ENCODE measurements around the gene ANGPTL4.
"Not testable (repeated sequence)": the region's sequence is repeated elsewhere in the genome, so short reads cannot be mapped to it uniquely, and the experiment has no call there.

ANGPTL4 gene

GRCh38 chr19:8377598-8377997 lies 13.6 kb downstream of the ANGPTL4 start:
- TF ChIP-seq CTCF (IDR thresholded peaks at IDR 0.05; ENCODE audit: extremely low read depth, insufficient read depth, missing control alignments) = no peak
- DNase-seq (ENCODE audit: low spot score) = no peak
- in situ Hi-C loops (cut with MboI; ENCODE audit: low pct_unique_long_range_greater_than_20kb, low sequenced_read_pairs, unreplicated experiment) = no loop called here

GRCh38 chr19:8379156-8379891 lies 15.4 kb downstream of the ANGPTL4 start:
- DNase-seq (ENCODE audit: low spot score) = not testable (repeated sequence)

GRCh38 chr19:8384569-8384968 lies 20.6 kb downstream of the ANGPTL4 start:
- DNase-seq (ENCODE audit: low spot score); in situ Hi-C loops (cut with MboI; ENCODE audit: low pct_unique_long_range_greater_than_20kb, low sequenced_read_pairs, unreplicated experiment): not testable (repeated sequence)

More at GRCh38 chr19:8379156-8379891, 15.4 kb downstream of the ANGPTL4 start:
- in situ Hi-C loops (cut with MboI; ENCODE audit: low pct_unique_long_range_greater_than_20kb, low sequenced_read_pairs, unreplicated experiment) = not testable (repeated sequence)

- in situ Hi-C loops (cut with MboI; ENCODE audit: low pct_unique_long_range_greater_than_20kb, low sequenced_read_pairs, unreplicated experiment); DNase-seq (ENCODE audit: low spot score): not testable (repeated sequence)
Measured at GRCh38 chr19:8385103-8385502, 21.1 kb downstream of the ANGPTL4 start.

- in situ Hi-C loops (cut with MboI; ENCODE audit: low pct_unique_long_range_greater_than_20kb, low sequenced_read_pairs, unreplicated experiment); DNase-seq (ENCODE audit: low spot score): not testable (repeated sequence)
Measured at GRCh38 chr19:8385566-8385965, 21.6 kb downstream of the ANGPTL4 start.

GRCh38 chr19:8386419-8386818 lies 22.5 kb downstream of the ANGPTL4 start:
- in situ Hi-C loops (cut with MboI; ENCODE audit: low pct_unique_long_range_greater_than_20kb, low sequenced_read_pairs, unreplicated experiment); DNase-seq (ENCODE audit: low spot score): not testable (repeated sequence)

- no peak for DNase-seq (ENCODE audit: low spot score)
- TF ChIP-seq CTCF (IDR thresholded peaks at IDR 0.05; ENCODE audit: extremely low read depth, insufficient read depth, missing control alignments) = no peak
- in situ Hi-C loops (cut with MboI; ENCODE audit: low pct_unique_long_range_greater_than_20kb, low sequenced_read_pairs, unreplicated experiment) = no loop called here
Measured at GRCh38 chr19:8386990-8387389, 23.0 kb downstream of the ANGPTL4 start.

GRCh38 chr19:8387688-8388611 lies 24.0 kb downstream of the ANGPTL4 start:
- DNase-seq (ENCODE audit: low spot score) = no peak
- TF ChIP-seq CTCF (IDR thresholded peaks at IDR 0.05; ENCODE audit: extremely low read depth, insufficient read depth, missing control alignments) = no peak

GRCh38 chr19:8388612-8388958 lies 24.6 kb downstream of the ANGPTL4 start:
- DNase-seq (ENCODE audit: low spot score) = no peak
- in situ Hi-C loops (cut with MboI; ENCODE audit: low pct_unique_long_range_greater_than_20kb, low sequenced_read_pairs, unreplicated experiment) = no loop called here
- no peak for TF ChIP-seq CTCF (IDR thresholded peaks at IDR 0.05; ENCODE audit: extremely low read depth, insufficient read depth, missing control alignments)

More at GRCh38 chr19:8387688-8388611, 24.0 kb downstream of the ANGPTL4 start:
- in situ Hi-C loops (cut with MboI; ENCODE audit: low pct_unique_long_range_greater_than_20kb, low sequenced_read_pairs, unreplicated experiment) = no loop called here

All from GM13977 (cell line).